Endothelial cell of umbilical vein (primary cell): ENCODE measurements around the gene CDKL4. TPM values are rescaled to one million over a fixed set of nuclear protein-coding genes. Genes with fewer than 3 reads are reported as not detected.

Experiments
- BruUV-seq: library from RNA; stranded (reverse); fragments of 400-500 nt; replicated peaks from 2 replicates; lab custom pipeline; 2021; lab: Mats Ljungman, UMichigan
- CTCF ChIA-PET: fragments of 300-600, 350-600 bp; sonication (Branson Sonifier 250); formaldehyde crosslinking; loops from one replicate; lab custom pipeline; 2021; ENCODE audit warnings: antibody characterized with exemption, inconsistent platforms; lab: Charles Lee
- POLR2A ChIA-PET: fragments of 300-600, 350-600 bp; sonication (Branson Sonifier 250); formaldehyde crosslinking; loops from one replicate; lab custom pipeline; 2021; ENCODE audit warnings: antibody characterized with exemption, inconsistent platforms; lab: Charles Lee
- DNase-seq: peaks from one replicate; pipeline ENCODE4 v3.0.0-alpha.2; 2011; ENCODE audit warnings: low read depth, low spot score
- FAIRE-seq: peaks from 2 replicates; lab custom pipeline; 2011; peaks lifted over from hg19 to GRCh38; lab: Jason Lieb, UNC
- H2AFZ ChIP-seq: 2 replicates; pipeline ENCODE4 v1.6.0; 2012; ENCODE audit warnings: low read depth, low read length, control low read depth, inconsistent platforms
- H3K27ac ChIP-seq: 2 replicates; pipeline ENCODE4 v1.5.1; 2011; ENCODE audit warnings: low read depth, mild to moderate bottlenecking, control low read depth, low read length, moderate library complexity; ENCODE audit not compliant: insufficient read depth
- H3K27me3 ChIP-seq, 2 experiments: 2 replicates each; pipeline versions ENCODE4 v1.6.0 to v1.6.1; 2011; ENCODE audit warnings: low read length in 2 of 2, mixed read lengths in 1 of 2; ENCODE audit not compliant: control insufficient read depth in 2 of 2, insufficient read depth in 2 of 2
- H3K36me3 ChIP-seq, 2 experiments: 2 replicates in 1 of 2; 3 replicates in 1 of 2; pipeline ENCODE4 v1.5.1; 2011; ENCODE audit warnings: low read length in 2 of 2, mild to moderate bottlenecking in 1 of 2, moderate library complexity in 1 of 2; ENCODE audit not compliant: control insufficient read depth in 2 of 2, insufficient read depth in 2 of 2; ENCODE audit errors: extremely low read depth in 1 of 2
- H3K4me1 ChIP-seq: 3 replicates; pipeline ENCODE4 v1.5.1; 2011; ENCODE audit warnings: mild to moderate bottlenecking, low read length; ENCODE audit not compliant: control insufficient read depth, insufficient read depth; ENCODE audit errors: extremely low read depth
- H3K4me2 ChIP-seq: 2 replicates; pipeline ENCODE4 v1.6.1; 2011; ENCODE audit warnings: low read length, control low read depth, mixed read lengths; ENCODE audit not compliant: insufficient read depth
- H3K4me3 ChIP-seq, 3 experiments: fragments of 200-600 bp in 1 of 3; sonication (generic), shearing (Covaris generic) in 1 of 3; replicated peaks in 1 of 3; 2 replicates each; pipeline ENCODE4 v1.5.1; 2011 to 2016; ENCODE audit warnings: control low read depth in 3 of 3, low read length in 3 of 3, mild to moderate bottlenecking in 2 of 3, inconsistent platforms in 1 of 3, low read depth in 1 of 3, moderate library complexity in 1 of 3; ENCODE audit not compliant: insufficient read depth in 1 of 3
- H3K79me2 ChIP-seq: 2 replicates; pipeline ENCODE4 v1.6.0; 2012; ENCODE audit warnings: low read length, inconsistent platforms; ENCODE audit not compliant: control insufficient read depth, insufficient read depth
- H3K9ac ChIP-seq: replicated peaks from 2 replicates; pipeline ENCODE3; 2011; ENCODE audit warnings: low read length, control low read depth; ENCODE audit not compliant: insufficient read depth; ENCODE audit errors: extremely low read depth
- H3K9me1 ChIP-seq: replicated peaks from 3 replicates; pipeline ENCODE4 v1.6.0; 2011; ENCODE audit warnings: mild to moderate bottlenecking, low read length; ENCODE audit not compliant: control insufficient read depth, insufficient read depth; ENCODE audit errors: extremely low read depth
- H3K9me3 ChIP-seq: replicated peaks from 2 replicates; pipeline ENCODE4 v1.5.1; 2012; ENCODE audit warnings: low read length, inconsistent platforms; ENCODE audit not compliant: control insufficient read depth, insufficient read depth
- H4K20me1 ChIP-seq: replicated peaks from 2 replicates; pipeline ENCODE3; 2011; ENCODE audit warnings: mild to moderate bottlenecking, low read length; ENCODE audit not compliant: control insufficient read depth, insufficient read depth; ENCODE audit errors: extremely low read depth
- CTCF ChIP-seq, 2 donors: IDR thresholded peaks; 1 replicate in 1 of 2; 2 replicates in 1 of 2; pipeline ENCODE4 v1.5.1; 2011; ENCODE audit warnings: low read length in 2 of 2, mild to moderate bottlenecking in 2 of 2, moderate library complexity in 2 of 2, control low read depth in 1 of 2, inconsistent platforms in 1 of 2, low read depth in 1 of 2; ENCODE audit not compliant: insufficient read depth in 1 of 2; ENCODE audit errors: extremely low read depth in 1 of 2
- EZH2 ChIP-seq: IDR thresholded peaks from 2 replicates; pipeline ENCODE4 v1.6.1; 2012; ENCODE audit warnings: borderline replicate concordance, low read depth, mild to moderate bottlenecking, moderate library complexity, low read length, inconsistent platforms; ENCODE audit not compliant: severe bottlenecking
- FOS ChIP-seq: IDR thresholded peaks from 2 replicates; pipeline ENCODE4 v1.6.1; 2011; ENCODE audit warnings: mild to moderate bottlenecking, low read length, moderate library complexity, borderline replicate concordance; ENCODE audit not compliant: insufficient read depth
- GATA2 ChIP-seq: IDR thresholded peaks from 2 replicates; pipeline ENCODE4 v1.7.0; 2011; ENCODE audit warnings: low read depth, mild to moderate bottlenecking, moderate library complexity, mixed read lengths, low read length; ENCODE audit not compliant: insufficient read length, insufficient read depth
- JUN ChIP-seq: IDR thresholded peaks from 2 replicates; pipeline ENCODE4 v1.6.1; 2011; ENCODE audit warnings: borderline replicate concordance, low read depth; ENCODE audit not compliant: insufficient read length, insufficient read depth
- MYC ChIP-seq: IDR thresholded peaks from one replicate; pipeline ENCODE4 v1.6.1; 2011; ENCODE audit warnings: mild to moderate bottlenecking, low read depth, low read length
- POLR2A ChIP-seq: IDR thresholded peaks from 2 replicates; pipeline ENCODE4 v1.6.1; 2012; ENCODE audit warnings: low read depth, mild to moderate bottlenecking, control low read depth, low read length
- POLR2AphosphoS5 ChIP-seq: IDR thresholded peaks from 2 replicates; pipeline ENCODE4 v1.6.1; 2012; ENCODE audit warnings: low read depth, mild to moderate bottlenecking, control low read depth, low read length, moderate library complexity; ENCODE audit not compliant: insufficient read depth
- dilution Hi-C: fragments of 300-500 bp; cut with MboI; formaldehyde crosslinking; loops from one replicate; pipeline ENCODE4 v1.15.0; 2019; ENCODE audit warnings: low sequenced_read_pairs; ENCODE audit not compliant: extremely low pct_ligation_motif_present
- intact Hi-C: fragments of 100-400 bp; cut with micrococcal nuclease; formaldehyde crosslinking; loops from one replicate; pipeline ENCODE4 v1.10.0; 2022
- polyA plus RNA-seq, 4 experiments: library from polyadenylated mRNA; depleted of rRNA in 3 of 4; stranded (reverse) in 3 of 4; unstranded in 1 of 4; fragments of >200 nt; gene quantifications; 2 replicates each; pipeline versions ENCODE4 v1.2.1 to v1.2.3, GENCODE V29; 2011 to 2012; ENCODE audit warnings: missing spikeins in 1 of 4
- total RNA-seq: library from RNA; stranded (reverse); gene quantifications from 2 replicates; pipeline ENCODE4 v1.2.3, GENCODE V29; 2021
- TF ChIP-seq, protein P1 (sequence below): IDR thresholded peaks from 2 replicates; pipeline ENCODE4 v1.6.1; 2011; ENCODE audit not compliant: insufficient read depth, insufficient read length

The CDKL4 gene
- total and polyA plus RNA-seq, 2 donors (not counting 3 experiments of a cell fraction or from before 2014, with no cell fraction given), result 0.17 to 0.75 TPM

DNA sequence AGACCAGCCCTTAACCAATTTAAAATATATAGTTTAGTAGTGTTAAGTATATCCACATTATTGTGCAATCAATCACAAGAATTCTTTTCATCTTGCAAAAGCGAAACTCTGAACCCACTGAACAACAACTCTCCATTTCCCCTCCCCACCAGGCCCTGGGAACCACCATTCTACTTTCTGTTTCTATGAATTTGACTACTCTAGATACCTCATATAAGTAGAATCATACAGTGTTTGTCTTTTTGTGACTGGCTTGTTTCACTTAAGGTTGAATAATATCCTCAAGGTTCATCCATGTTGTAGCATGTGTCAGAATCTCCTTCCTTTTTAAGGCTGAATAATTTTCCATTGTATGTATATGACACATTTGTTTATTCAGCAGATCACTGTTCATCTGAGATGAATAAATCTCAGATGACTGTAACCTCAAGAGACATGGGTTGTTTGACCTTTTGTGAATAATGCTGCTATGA lies 114.8 kb downstream of the CDKL4 start:
- Histone ChIP-seq H3K4me2 (no peak overlapping the region), H4K20me1 (no peaks in the 10 kb centered on the region), H3K9ac (no peak overlapping the region), H3K9me1 (no peaks in the 10 kb centered on the region), H2AFZ (no peak overlapping the region), H3K36me3 (no peaks in the 10 kb centered on the region), H3K27me3 (peaks cover 0 to 2% of the 10 kb centered on the region in 2 experiments), H3K27ac (no peak overlapping the region), H3K9me3 (no peaks in the 10 kb centered on the region), H3K4me1 (peaks cover 5% of the 10 kb centered on the region), H3K4me3 (no peak overlapping the region), H3K79me2 (no peaks in the 10 kb centered on the region)
- dilution Hi-C loops, result no loop called here
- POLR2A ChIA-PET, result no interaction called here
- intact Hi-C loops, result no loop called here
- no TSS peak for BruUV-seq
- FAIRE-seq (no peak), DNase-seq (no peak)
- TF ChIP-seq POLR2A, result no peak
- TF ChIP-seq, protein P1, sequence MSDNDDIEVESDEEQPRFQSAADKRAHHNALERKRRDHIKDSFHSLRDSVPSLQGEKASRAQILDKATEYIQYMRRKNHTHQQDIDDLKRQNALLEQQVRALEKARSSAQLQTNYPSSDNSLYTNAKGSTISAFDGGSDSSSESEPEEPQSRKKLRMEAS, result no peak
- TF ChIP-seq MYC, result no peak
- TF ChIP-seq CTCF (IDR thresholded peaks at IDR 0.05; ENCODE audit: extremely low read depth in 1 of 2, insufficient read depth in 1 of 2, low read depth in 1 of 2, low read length in 2 of 2), result no peak
- no peak for TF ChIP-seq EZH2
- TF ChIP-seq GATA2, result no peak
- TF ChIP-seq POLR2AphosphoS5, result no peak
- no peak for TF ChIP-seq FOS
- no peak for TF ChIP-seq JUN
- CTCF ChIA-PET, result no interaction called here
